Tibial artery (tissue), 4 donors: Measurements from ENCODE around the gene MCUR1.

ENCODE experiments used
- DNase-seq, 2 donors: peaks; one replicate each; pipeline ENCODE4 v3.0.0-alpha.2; 2019
- H3K27ac ChIP-seq, 2 donors: fragments of 200-600 bp; sonication (generic) in 1 of 2; 1 replicate in 1 of 2; 2 replicates in 1 of 2; pipeline ENCODE4 v1.5.1; 2018 to 2019; ENCODE audit warnings: mild to moderate bottlenecking in 1 of 2
- H3K27me3 ChIP-seq, 2 donors: fragments of 200-600 bp; sonication (generic) in 1 of 2; one replicate each; pipeline versions ENCODE4 v1.5.1 to v1.6.0; 2016 to 2019
- H3K36me3 ChIP-seq, 3 donors: fragments of 200-600 bp; sonication (generic) in 2 of 3; one replicate each; pipeline ENCODE4 v1.5.1; 2016 to 2019; ENCODE audit warnings: mild to moderate bottlenecking in 2 of 3
- H3K4me1 ChIP-seq, 4 donors: fragments of 200-600 bp; sonication (generic) in 2 of 4; 1 replicate in 3 of 4; 2 replicates in 1 of 4; pipeline ENCODE4 v1.5.1; 2016 to 2019
- H3K4me3 ChIP-seq, 2 donors: fragments of 200-600 bp; sonication (generic) in 1 of 2; 1 replicate in 1 of 2; 2 replicates in 1 of 2; pipeline ENCODE4 v1.5.1; 2018 to 2019; ENCODE audit warnings: mild to moderate bottlenecking in 2 of 2
- H3K9me3 ChIP-seq, 3 donors: fragments of 200-600 bp; sonication (generic) in 1 of 3; one replicate each; pipeline ENCODE4 v1.5.1; 2016 to 2019
- CTCF ChIP-seq, 2 experiments: fragments of 200-600 bp in 1 of 2; fragments of 450-650 bp in 1 of 2; IDR thresholded peaks; one replicate each; pipeline ENCODE4 v1.5.1; 2017 to 2019; ENCODE audit warnings: antibody characterized with exemption in 2 of 2, mild to moderate bottlenecking in 1 of 2, moderate library complexity in 1 of 2
- intact Hi-C: fragments of 100-400 bp; cut with DNase I; formaldehyde crosslinking; loops from one replicate; pipeline ENCODE4 v1.15.0; 2023; ENCODE audit warnings: low total_unique reads

Gene MCUR1

GRCh38 chr6:13800615-13801014, 13.7 kb downstream of the MCUR1 start:
- intact Hi-C loops = no loop called here

GRCh38 chr6:13796781-13797180, 17.6 kb downstream of the MCUR1 start:
- Histone ChIP-seq H3K4me1 (no peaks in the 10 kb centered on the region), H3K27me3 (no peaks in the 10 kb centered on the region), H3K9me3 (no peaks in the 10 kb centered on the region), H3K4me3 (no peak overlapping the region), H3K36me3 (peaks cover 25 to 58% (median 43%) of the 10 kb centered on the region in 3 donors), H3K27ac (no peak overlapping the region)
- DNase-seq = no peak
- intact Hi-C loops = loop anchor here (10.0 kb wide), 1 partner anchor 268 kb away; no protein-coding TSS in a partner anchor
- TF ChIP-seq CTCF (IDR thresholded peaks at IDR 0.05) = no peak

More at GRCh38 chr6:13800615-13801014, 13.7 kb downstream of the MCUR1 start:
- no peak overlapping the region for H3K4me3 ChIP-seq
- H3K9me3 ChIP-seq = no peaks in the 10 kb centered on the region
- no peak overlapping the region for H3K27ac ChIP-seq
- no peaks in the 10 kb centered on the region for H3K27me3 ChIP-seq
- H3K36me3 ChIP-seq = peaks cover 35 to 69% (median 47%) of the 10 kb centered on the region in 3 donors
- no peak for TF ChIP-seq CTCF (IDR thresholded peaks at IDR 0.05)
- no peak for DNase-seq
- H3K4me1 ChIP-seq = no peaks in the 10 kb centered on the region

GRCh38 chr6:13795041-13795750, 19.2 kb downstream of the MCUR1 start:
- DNase-seq = peak; percentile 80 to 84
- H3K27me3 ChIP-seq = no peaks in the 10 kb centered on the region
- peaks cover 10 to 57% (median 38%) of the 10 kb centered on the region in 3 donors for H3K36me3 ChIP-seq
- no peak overlapping the region for H3K27ac ChIP-seq
- TF ChIP-seq CTCF (IDR thresholded peaks at IDR 0.05) = peak; percentile 74 to 87
- H3K4me3 ChIP-seq = no peak overlapping the region
- no peaks in the 10 kb centered on the region for H3K4me1 ChIP-seq
- intact Hi-C loops = loop anchor here (10.0 kb wide), 1 partner anchor 270 kb away; no protein-coding TSS in a partner anchor
- no peaks in the 10 kb centered on the region for H3K9me3 ChIP-seq

GRCh38 chr6:13794184-13794583, 20.2 kb downstream of the MCUR1 start:
- no peak overlapping the region for H3K27ac ChIP-seq
- no peak for DNase-seq
- no peaks in the 10 kb centered on the region for H3K27me3 ChIP-seq
- no peaks in the 10 kb centered on the region for H3K9me3 ChIP-seq
- TF ChIP-seq CTCF (IDR thresholded peaks at IDR 0.05) = no peak
- H3K4me3 ChIP-seq = no peak overlapping the region
- intact Hi-C loops = loop anchor here (10.0 kb wide), 1 partner anchor 271 kb away; no protein-coding TSS in a partner anchor
- no peaks in the 10 kb centered on the region for H3K4me1 ChIP-seq
- peaks cover 7 to 58% (median 44%) of the 10 kb centered on the region in 3 donors for H3K36me3 ChIP-seq

GRCh38 chr6:13789746-13790145, 24.6 kb downstream of the MCUR1 start:
- intact Hi-C loops = loop anchor here (10.0 kb wide), 1 partner anchor 275 kb away; no protein-coding TSS in a partner anchor
- Histone ChIP-seq H3K27me3 (no peaks in the 10 kb centered on the region), H3K4me3 (no peak overlapping the region), H3K27ac (no peak overlapping the region), H3K36me3 (peaks cover 0 to 48% (median 35%) of the 10 kb centered on the region in 3 donors), H3K4me1 (peaks cover 0 to 10% (median 0%) of the 10 kb centered on the region in 4 donors), H3K9me3 (no peaks in the 10 kb centered on the region)
- DNase-seq = no peak
- TF ChIP-seq CTCF (IDR thresholded peaks at IDR 0.05) = no peak
